SH-SY5Y (cell line): ENCODE measurements around the gene CELF1.

Source experiments
- GATA2 ChIP-seq: IDR thresholded peaks from 2 replicates; pipeline ENCODE4 v1.6.1; 2011; ENCODE audit warnings: mild to moderate bottlenecking, low read depth, low read length
- GATA3 ChIP-seq: IDR thresholded peaks from 2 replicates; pipeline ENCODE4 v1.6.1; 2011; ENCODE audit warnings: low read depth, mild to moderate bottlenecking, low read length, moderate library complexity

CELF1 gene

DNA sequence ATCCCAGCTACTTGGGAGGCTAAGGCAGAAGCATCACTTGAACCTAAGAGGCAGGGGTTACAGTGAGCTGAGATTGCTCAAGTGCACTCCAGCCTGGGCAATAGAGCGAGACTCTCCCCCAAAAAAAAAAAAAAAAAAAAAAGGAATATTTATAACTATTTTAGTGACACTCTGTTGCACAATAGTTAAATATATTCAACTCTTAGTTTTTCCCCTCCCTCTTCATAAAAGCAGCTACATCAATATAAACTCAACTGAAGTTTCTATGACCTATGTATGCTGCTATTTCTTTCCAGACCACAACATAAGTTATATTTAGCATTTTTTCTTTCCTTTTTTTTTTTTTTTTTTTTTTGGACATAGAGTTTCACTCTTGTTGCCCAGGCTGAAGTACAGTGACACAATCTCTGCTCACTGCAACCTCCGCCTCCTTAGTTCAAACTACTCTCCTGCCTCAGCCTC lies 19.2 kb downstream of the CELF1 start:
- TF ChIP-seq GATA3, result no peak
- no peak for TF ChIP-seq GATA2

DNA sequence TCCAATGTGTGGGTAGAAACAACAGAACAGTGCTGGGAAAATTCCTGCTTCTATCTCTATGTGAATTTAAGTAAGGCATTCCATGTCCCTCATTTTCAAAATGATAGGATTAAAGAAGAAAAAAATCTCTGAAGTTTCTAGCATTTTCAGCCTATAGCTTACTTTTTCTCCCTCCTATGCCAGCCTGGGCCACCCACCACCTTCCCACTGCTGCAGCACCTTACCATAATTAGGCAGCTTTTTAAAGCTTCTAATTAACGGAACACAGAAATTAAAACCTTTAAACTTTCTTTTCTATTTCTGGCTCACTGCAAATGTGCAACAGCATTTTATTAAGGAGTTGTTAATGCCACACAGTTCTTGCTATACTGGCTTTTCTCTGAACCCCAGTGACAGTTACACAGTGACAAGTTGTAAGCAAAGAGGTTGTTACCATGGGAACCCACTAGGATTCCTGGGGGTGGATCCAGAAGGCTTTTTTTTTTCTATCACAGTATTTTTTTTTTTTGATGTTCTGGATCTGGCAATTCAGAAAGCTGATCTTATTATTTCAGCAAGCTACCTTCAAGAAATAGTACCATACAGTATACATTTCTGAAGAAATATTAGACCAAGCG lies 20.2 kb downstream of the CELF1 start:
- TF ChIP-seq GATA3, result no peak
- no peak for TF ChIP-seq GATA2

DNA sequence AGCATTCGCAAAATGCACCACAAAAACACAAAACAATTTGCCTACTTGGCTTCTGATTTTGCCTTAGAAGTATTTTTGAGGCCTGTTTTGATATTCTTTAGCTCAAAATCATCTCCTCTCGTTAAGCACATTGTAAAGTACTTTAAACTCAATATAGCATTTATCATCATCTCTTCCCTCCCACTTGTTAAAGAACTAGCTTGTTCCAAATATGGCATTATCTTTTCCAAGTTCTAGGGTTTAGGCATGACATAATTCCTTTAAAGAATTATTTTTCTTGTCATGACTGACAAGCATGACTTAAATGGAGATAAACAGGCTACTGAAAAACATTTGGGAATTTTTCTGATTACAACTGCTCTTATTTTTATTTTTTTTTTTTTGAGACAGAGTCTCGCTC lies 21.3 kb downstream of the CELF1 start:
- no peak for TF ChIP-seq GATA3
- TF ChIP-seq GATA2, result no peak

DNA sequence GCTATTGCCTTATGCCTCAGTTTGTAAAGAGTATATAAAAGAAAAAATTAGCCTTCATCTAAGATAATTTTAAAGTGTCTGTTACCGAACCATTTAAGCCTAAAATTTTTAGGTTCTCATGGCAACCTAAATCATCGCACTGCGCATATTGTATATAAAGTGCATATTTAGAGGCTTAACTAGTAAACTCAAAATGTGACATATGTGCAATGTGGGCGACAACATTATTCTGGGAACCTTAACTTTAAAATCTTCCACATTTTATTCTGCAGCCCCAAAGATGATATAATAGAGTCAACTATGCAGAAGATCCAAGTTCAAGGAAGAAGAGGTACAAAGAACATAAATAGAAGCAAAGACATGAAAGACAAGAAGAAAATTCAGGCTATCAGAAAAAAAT lies 23.0 kb downstream of the CELF1 start:
- TF ChIP-seq GATA2, result no peak

DNA sequence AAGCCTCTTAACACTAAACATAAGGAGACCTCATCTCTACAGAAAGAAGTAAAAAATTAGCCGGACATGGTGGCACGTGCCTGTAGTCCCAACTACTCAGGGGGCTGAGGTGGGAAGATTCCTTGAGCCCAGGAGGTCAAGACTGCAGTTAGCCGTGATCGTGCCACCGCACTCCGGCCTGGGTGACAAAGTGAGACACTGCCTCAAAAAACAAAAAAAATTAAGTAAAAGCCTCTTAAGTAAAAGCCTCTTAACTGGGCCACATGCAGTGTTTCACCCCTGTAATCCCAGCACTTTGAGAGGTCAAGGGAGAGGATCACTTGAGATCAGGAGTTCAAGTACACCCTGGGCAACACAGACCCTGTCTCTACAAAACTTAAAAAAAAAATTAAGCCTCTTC lies 25.7 kb downstream of the CELF1 start:
- TF ChIP-seq GATA3 (no peak), GATA2 (no peak)

DNA sequence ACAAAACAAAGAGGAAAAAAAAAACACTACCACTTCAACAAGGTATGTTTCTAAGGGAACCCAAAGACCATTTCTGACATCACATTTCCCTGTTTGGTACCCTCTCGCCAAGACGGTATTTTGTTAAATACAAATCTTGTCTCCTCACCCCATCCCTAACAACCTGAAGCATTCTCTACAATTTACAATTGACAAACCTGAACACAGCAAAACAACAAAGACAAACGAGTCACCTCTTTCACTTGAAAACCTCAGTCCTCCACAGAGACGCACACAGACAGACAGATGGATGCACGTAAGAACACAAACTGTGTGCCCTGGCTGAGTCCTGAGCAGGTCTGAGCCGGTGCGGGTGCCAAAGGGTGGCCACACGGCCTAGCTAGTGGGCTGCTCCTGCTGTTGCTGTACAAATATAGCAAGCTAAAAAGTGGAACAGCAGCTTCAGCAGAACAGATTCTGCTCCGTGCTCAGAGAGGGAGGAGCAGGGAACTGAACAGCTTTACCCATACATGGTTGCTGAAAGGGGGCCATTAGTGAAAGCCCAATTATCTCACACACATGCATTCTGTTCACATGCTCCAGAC lies 28.5 kb downstream of the CELF1 start:
- TF ChIP-seq GATA2 (no peak), GATA3 (no peak)

DNA sequence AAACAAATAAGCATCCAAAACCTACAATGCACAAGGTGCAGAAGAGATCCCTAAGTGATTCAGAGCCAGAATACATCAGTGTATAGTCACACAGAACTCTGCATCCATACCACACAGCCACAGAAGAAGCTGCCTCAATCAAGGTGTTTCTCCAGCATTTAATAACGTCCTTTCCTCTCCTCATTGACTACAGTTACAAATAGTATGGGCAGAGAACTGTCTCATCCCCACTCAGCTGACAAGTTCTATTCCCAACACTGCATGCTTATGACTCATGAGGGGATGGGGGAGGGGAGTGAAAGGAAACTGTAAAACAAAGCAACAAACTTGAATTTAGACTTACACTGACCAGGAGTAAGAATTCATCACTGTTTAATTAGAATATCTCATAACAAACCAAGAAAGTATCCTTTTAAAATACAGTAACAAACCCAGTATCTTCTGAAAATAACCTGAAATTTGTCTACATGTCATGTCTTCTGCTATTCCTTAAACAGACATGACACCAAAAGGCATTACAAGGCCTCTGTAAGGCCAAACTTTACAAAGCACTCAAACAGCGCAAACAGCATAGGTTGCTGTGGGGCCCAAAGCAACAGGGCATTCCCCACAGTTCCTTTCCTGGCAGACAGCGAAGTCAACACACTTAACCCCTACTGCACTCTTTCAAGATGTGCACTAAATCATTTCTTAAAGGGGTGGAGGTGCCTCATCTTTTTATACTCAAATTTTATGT lies 29.3 kb downstream of the CELF1 start:
- no peak for TF ChIP-seq GATA2
- no peak for TF ChIP-seq GATA3

DNA sequence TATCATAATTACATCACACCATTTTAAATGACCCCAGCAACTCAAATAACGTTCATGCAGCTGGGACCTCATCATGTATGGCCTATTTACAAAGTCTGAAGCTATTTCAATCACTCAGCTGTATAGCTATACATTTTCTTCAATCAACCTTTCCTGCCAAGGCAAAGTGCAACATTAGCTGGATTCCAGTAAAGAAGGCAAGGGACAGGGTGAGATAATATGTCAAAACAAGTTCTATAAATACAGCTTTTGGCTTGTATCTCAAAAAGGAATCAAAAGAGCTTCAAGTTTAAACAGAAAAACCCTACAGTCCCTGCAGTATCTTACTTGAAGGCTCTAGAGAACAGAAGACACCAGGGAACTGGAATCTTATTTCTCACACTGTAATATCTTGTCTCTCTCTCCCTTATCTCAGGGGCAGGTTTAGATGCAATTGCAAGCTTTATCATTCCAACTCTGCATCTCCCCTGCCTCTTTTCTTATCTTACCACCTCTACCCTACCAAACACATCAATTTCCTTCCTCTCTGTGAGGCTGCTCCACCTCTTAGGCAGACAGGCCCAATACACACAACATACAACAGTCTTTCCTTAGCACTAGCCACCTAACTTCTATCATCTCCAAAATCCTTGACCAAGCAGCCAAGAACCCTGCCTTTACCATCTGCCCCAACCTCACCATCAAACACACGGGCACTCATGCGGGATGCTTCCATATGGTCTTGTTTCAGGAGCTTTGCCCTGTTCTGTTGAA lies 34.5 kb downstream of the CELF1 start:
- TF ChIP-seq GATA3 (no peak), GATA2 (no peak)

DNA sequence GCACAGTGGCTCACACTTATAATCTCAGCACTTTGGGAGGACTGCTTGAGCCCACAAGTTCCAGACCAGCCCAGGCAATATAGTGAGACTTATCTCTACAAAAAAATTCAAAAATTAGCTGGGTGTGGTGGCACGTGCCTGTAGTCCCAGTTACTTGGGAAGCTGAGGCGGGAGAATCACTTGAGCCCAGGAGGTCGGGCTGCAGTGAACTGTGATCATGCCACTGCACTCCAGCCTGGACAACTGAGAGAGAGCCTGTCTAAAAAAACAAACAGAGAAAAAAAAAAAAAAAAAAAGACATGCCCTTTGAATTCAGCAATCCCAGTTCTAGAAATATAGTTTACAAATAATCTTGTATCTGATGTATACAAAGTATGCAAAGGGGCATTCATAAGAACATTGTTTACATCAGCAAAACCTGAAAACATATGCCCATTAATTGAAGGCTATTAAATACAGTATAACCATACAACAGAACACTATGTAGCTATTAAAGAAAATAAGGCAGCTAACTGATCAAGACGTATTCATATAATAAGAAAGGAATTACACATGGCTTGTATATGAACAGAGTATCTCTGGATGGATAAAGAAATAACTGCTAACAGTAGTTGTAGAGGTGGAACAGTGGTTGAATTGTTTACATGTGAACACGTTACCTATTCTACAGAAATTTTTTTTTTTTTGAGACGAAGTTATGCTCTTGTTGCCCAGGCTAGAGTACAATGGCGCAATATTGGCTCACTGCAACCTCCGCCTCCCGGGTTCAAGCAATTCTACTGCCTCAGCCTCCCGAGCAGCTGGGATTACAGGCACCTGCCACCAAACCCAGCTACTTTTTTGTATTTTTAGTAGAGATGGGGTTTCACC lies 35.7 kb downstream of the CELF1 start:
- TF ChIP-seq GATA3 (no peak), GATA2 (no peak)

DNA sequence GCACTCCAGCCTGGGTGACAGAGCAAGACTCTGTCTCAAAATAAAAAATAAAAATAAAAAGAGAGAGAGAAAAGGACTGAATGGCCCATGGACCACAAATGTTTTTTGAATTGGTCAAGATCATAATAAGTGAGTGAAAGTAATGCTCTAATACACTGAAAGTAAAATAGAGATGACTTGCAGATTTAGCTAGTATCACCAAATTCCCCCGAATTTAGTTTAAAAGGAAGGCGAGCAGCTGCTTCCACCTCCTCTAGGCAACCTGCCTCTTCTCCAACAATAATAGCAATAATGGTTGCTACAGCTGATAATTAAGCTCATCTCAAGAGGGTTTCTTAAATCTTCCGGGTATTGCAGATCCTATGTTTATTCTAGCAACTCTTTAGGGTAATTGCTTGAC lies 36.8 kb downstream of the CELF1 start:
- TF ChIP-seq GATA2 (no peak), GATA3 (no peak)

DNA sequence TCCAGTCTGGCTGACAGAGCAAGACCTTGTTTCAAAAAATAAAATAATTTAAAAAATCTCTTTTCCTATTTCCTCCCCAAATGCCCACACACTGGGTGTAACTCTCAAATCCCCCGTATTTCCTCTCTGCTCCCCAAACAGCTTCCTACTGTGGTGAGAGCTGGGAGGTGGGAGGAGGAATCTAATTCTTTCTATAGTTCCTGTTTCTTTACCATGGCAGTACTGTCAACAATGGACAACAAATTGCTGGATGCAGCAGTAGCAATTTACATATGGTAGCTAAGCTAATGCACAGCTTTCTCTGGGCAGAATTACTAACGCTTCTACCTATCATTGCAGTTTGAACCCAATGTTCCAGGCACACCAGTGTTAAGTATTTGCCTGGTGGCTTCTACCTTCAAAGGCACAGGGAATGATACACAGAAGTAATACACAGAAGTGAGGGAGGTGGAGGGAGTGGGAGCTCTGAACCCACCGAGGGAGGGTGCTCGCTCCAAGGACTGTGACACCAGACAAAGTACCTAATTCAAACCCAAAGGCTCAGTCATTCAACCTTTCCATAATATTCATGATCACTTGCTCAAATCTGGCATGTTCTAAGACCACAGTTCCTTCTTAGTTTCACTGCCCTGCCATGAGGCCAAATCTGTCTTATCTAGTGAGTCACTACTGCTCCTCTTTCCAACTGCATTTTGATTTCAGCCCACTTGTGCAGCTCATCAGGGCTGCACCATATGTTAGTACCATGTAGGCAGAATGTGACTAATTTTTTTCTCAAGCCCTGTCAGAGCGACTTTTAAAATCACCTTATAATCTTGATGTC lies 37.9 kb downstream of the CELF1 start:
- no peak for TF ChIP-seq GATA2
- TF ChIP-seq GATA3, result no peak

DNA sequence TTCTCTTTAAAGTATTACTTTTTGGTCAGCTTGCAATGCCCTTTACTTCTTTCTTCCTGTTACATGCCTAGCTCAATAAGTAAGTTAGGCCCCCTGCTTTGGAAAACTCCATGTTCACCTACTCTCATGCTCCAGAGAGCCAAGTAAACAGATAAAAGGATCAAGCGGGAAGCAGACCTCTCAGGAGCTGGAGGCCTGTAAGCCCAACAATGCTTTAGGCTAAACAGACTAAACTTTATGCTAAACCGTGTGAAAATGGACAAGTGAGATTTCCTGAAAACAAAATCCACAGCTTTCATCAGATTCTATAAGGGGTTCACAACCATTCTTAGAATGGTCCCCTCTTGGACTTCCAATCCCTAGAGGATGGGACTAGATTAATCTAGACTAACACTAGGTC lies 40.2 kb downstream of the CELF1 start:
- TF ChIP-seq GATA3 (no peak), GATA2 (no peak)

DNA sequence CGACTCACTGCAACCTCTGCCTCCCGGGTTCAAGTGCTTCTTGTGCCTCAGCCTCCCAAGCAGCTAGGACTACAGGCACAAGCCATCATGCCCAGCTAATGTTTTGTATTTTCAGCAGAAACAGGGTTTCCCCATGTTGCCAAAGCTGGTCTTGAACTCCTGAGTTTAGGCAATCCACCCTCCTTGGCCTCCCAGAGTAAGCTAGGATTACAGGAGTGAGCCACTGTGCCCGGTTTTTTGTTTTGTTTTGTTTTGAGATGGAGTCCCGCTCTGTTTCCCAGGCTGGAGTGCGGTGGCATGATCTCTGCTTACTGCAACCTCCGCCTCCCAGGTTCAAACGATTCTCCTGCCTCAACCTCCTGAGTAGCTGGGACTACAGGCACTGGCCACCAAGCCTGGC lies 41.0 kb downstream of the CELF1 start:
- TF ChIP-seq GATA3 (no peak), GATA2 (no peak)

DNA sequence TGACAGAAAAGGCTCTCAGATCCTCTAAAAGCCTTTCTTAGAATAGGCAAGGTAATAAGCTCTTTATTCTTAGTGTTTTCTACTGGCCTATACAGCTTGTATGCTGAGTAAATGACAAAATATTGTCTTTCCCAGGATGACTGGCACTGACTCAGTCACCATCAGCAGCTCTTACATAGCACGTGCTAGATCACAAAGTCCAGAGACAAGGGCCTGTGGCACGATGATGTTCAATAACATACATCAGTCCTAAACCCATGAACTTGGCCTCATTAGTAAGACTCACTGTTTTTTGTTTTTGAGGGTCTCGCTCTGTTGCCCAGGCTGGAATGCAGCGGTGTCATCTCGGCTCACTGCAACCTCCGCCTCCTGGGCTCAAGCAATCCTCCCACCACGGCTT lies 42.7 kb downstream of the CELF1 start:
- TF ChIP-seq GATA2 (no peak), GATA3 (no peak)
